HG03378 (cell line): ENCODE measurements around the gene TNXB.
"Not testable (repeated sequence)": the region's sequence is repeated elsewhere in the genome, so short reads cannot be mapped to it uniquely, and the experiment has no call there.

Experiments used
- ATAC-seq: cut with Tn5 transposase; IDR thresholded peaks from one replicate; pipeline ENCODE4 v1.9.1; 2021; ENCODE audit warnings: mild to moderate bottlenecking, moderate library complexity; ENCODE audit not compliant: unreplicated experiment

TNXB gene

GRCh38 chr6:32042276-32042675 is 66.9 kb downstream of the TNXB start:
- ATAC-seq: not testable (repeated sequence)

DNA sequence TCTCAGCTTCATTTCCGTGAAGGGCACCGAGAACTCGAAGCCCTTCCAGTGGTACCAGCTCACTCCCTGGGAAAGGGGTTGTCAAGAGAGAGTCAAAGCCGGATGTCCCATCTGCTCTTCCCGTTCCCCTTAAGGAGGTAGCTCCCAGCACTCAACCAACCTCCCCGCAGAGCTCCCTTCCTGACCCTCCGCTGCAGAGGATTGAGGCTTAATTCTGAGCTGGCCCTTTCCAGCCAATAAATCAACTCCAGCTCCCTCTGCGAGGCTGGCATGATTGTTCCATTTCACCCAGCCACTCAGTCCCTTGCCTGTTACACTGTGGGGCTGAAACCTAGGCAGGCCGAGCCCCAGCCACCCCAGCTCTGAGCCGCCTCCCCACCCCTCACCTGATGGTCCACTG is 67.8 kb downstream of the TNXB start:
- not testable (repeated sequence) for ATAC-seq

DNA sequence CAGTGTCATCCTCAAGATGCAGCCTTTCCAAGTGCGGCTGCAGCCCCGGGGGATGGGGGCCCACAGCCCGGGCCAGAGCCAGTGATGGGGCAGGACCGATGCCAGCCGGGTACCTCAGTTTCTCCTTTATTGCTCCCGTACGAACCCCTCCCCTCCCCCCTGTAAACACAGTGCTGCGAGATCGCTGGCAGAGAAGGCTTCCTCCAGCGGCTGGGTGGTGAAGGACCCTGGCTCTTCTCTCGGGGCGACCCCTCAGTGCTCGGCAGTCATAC is 68.2 kb downstream of the TNXB start:
- not testable (repeated sequence) for ATAC-seq

DNA sequence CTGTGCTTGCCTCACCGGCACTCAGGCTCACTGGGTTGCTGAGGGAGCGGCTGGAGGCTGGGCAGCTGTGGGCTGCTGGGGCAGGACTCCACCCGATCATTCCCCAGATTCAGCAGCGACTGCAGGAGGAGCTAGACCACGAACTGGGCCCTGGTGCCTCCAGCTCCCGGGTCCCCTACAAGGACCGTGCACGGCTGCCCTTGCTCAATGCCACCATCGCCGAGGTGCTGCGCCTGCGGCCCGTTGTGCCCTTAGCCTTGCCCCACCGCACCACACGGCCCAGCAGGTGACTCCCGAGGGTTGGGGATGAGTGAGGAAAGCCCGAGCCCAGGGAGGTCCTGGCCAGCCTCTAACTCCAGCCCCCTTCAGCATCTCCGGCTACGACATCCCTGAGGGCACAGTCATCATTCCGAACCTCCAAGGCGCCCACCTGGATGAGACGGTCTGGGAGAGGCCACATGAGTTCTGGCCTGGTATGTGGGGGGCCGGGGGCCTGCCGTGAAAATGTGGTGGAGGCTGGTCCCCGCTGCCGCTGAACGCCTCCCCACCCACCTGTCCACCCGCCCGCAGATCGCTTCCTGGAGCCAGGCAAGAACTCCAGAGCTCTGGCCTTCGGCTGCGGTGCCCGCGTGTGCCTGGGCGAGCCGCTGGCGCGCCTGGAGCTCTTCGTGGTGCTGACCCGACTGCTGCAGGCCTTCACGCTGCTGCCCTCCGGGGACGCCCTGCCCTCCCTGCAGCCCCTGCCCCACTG is 68.7 kb downstream of the TNXB start:
- ATAC-seq: not testable (repeated sequence)

DNA sequence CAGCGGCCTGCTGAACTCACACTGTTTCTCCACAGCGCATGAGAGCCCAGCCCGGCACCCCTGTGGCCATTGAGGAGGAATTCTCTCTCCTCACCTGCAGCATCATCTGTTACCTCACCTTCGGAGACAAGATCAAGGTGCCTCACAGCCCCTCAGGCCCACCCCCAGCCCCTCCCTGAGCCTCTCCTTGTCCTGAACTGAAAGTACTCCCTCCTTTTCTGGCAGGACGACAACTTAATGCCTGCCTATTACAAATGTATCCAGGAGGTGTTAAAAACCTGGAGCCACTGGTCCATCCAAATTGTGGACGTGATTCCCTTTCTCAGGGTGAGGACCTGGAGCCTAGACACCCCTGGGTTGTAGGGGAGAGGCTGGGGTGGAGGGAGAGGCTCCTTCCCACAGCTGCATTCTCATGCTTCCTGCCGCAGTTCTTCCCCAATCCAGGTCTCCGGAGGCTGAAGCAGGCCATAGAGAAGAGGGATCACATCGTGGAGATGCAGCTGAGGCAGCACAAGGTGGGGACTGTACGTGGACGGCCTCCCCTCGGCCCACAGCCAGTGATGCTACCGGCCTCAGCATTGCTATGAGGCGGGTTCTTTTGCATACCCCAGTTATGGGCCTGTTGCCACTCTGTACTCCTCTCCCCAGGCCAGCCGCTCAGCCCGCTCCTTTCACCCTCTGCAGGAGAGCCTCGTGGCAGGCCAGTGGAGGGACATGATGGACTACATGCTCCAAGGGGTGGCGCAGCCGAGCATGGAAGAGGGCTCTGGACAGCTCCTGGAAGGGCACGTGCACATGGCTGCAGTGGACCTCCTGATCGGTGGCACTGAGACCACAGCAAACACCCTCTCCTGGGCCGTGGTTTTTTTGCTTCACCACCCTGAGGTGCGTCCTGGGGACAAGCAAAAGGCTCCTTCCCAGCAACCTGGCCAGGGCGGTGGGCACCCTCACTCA is 69.5 kb downstream of the TNXB start:
- not testable (repeated sequence) for ATAC-seq

DNA sequence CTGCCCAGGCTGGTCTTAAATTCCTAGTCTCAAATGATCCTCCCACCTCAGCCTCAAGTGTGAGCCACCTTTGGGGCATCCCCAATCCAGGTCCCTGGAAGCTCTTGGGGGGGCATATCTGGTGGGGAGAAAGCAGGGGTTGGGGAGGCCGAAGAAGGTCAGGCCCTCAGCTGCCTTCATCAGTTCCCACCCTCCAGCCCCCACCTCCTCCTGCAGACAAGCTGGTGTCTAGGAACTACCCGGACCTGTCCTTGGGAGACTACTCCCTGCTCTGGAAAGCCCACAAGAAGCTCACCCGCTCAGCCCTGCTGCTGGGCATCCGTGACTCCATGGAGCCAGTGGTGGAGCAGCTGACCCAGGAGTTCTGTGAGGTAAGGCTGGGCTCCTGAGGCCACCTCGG is 70.3 kb downstream of the TNXB start:
- not testable (repeated sequence) for ATAC-seq

GRCh38 chr6:32037598-32038524 is 71.3 kb downstream of the TNXB start, which contains the start of gene CYP21A2:
TSS of gene CYP21A2 (plus strand) at chr6:32038415. CDS start at chr6:32038423, 8 bp downstream.
- ATAC-seq: not testable (repeated sequence)

DNA sequence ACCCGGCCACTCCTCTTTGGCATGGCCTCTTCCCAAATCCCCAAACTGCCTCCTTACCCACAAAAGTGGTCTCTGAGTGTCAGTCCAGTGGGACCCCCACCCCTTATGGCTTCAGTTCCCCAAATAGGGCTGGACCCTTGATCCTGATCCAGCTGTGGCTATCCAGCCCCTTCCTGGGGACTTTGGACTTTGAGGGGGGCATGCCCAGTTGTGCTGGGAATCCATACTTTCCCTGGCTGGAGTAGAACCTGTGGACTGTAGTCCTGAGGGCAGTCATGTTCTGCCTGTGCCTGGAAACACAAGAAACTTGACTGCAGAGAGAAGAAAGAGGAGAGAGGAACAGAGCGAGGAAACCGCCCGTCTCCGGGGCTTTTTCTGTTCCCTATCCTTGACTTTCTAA is 72.0 kb downstream of the TNXB start:
- ATAC-seq: not testable (repeated sequence)

DNA sequence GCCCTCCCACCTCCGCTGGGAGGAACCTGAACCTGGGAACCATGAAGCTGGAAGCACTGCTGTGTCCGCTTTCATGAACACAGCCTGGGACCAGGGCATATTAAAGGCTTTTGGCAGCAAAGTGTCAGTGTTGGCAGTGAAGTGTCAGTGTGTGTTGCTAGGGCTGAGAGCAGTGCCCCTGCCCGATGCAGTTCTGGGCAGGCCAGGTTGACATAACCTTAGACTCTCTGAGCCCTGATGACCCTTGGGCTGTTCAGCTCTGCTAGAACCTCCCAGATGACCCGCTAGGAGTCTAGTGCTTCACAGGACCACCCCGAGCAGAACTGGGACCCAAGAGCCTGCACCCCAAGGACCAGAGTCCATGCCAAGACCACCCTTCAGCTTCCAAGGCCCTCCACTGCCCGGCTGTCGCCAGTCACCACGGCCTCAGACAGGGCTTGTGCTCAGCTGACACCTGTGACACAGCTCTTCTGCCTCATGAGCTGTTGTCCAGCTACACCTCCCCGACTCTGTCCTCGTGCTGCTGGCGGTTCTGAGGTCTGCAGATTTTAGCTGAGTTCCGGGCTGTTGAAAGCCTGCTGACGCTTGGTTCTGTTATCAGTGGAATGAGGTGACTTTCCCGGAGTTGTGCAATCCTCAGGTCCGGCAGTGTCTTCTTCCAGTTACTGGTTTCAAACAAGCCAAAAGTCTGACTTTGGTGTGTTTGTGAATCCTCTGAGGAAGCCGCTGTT is 73.7 kb downstream of the TNXB start:
- ATAC-seq: not testable (repeated sequence)

GRCh38 chr6:32029553-32029952 is 79.6 kb downstream of the TNXB start:
- ATAC-seq: not testable (repeated sequence)

GRCh38 chr6:32028631-32029030 is 80.5 kb downstream of the TNXB start:
- ATAC-seq: not testable (repeated sequence)

DNA sequence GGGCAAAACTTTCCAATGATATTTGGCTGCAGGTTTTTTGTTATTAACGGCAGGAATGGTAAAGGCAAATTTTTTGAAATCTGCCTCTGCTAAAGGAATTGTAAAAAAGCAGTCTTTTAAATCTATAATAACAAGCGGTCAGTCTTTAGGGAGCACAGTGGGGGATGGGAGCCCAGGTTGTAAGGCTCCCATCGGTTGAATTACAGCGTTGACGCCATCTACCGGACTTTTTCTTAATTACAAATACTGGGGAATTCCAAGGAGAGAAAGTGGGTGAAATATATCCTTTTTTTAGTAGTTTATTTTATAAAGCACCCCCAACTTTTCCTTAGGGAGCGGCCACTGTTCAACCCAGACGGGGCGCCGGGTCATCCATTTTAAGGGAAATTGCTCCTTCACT is 87.0 kb downstream of the TNXB start:
- not testable (repeated sequence) for ATAC-seq

- not testable (repeated sequence) for ATAC-seq
These were observed 94.6 kb downstream of the TNXB start, which contains the start of gene C4B for GRCh38 chr6:32014547-32014946. TSS of gene C4B (plus strand) at chr6:32014795. CDS start at chr6:32014846, 51 bp downstream.

- ATAC-seq: not testable (repeated sequence)
These were observed 95.4 kb downstream of the TNXB start for GRCh38 chr6:32013738-32014137.

GRCh38 chr6:32012941-32013617 is 96.1 kb downstream of the TNXB start:
- not testable (repeated sequence) for ATAC-seq

- not testable (repeated sequence) for ATAC-seq
These were observed 98.1 kb downstream of the TNXB start for GRCh38 chr6:32010856-32011530.

DNA sequence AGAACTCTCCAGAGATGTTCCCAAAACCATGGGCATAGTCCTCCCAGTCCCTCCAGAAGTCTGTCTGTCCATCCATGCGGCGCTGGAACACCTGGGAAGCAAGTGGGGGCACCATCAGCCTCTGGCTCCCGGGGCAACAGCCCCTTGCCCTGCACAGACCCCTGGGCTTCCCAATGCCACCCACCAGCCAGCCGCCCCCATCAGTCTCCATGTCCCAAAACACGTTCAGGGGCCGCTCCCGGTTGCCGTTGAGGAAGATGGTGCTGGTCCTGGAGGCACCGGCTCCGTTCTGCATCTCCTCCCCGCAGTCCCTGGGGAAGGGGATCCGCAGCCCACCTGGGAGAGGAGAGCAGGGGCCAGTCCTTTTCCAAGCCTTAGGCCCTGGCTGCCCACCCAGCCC is 99.6 kb downstream of the TNXB start:
- ATAC-seq: not testable (repeated sequence)

GRCh38 chr6:32008616-32009015 is 100.5 kb downstream of the TNXB start:
- ATAC-seq: not testable (repeated sequence)

DNA sequence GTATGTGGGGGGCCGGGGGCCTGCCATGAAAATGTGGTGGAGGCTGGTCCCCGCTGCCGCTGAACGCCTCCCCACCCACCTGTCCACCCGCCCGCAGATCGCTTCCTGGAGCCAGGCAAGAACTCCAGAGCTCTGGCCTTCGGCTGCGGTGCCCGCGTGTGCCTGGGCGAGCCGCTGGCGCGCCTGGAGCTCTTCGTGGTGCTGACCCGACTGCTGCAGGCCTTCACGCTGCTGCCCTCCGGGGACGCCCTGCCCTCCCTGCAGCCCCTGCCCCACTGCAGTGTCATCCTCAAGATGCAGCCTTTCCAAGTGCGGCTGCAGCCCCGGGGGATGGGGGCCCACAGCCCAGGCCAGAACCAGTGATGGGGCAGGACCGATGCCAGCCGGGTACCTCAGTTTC is 101.1 kb downstream of the TNXB start:
- not testable (repeated sequence) for ATAC-seq
